Right cardiac atrium (tissue), 5 donors: ENCODE measurements around the gene COA6. TPM values are rescaled to one million over a fixed set of nuclear protein-coding genes. Genes with fewer than 3 reads are reported as not detected.
"Not testable (repeated sequence)": the region's sequence is repeated elsewhere in the genome, so short reads cannot be mapped to it uniquely, and the experiment has no call there.

Source experiments
- ATAC-seq, 2 donors: fragments of 200-7000 bp; cut with Tn5 transposase; one replicate each; pipeline versions ENCODE4 v1.8.0 to v1.9.1; 2020; ENCODE audit warnings: moderate library complexity in 2 of 2, mild to moderate bottlenecking in 1 of 2
- DNase-seq, 3 donors: peaks; one replicate each; pipeline ENCODE4 v3.0.0-alpha.2; 2020
- H3K27ac ChIP-seq: one replicate; pipeline ENCODE4 v1.5.1; 2013; ENCODE audit warnings: mild to moderate bottlenecking, low read length, control low read depth, moderate library complexity
- H3K27me3 ChIP-seq: one replicate; pipeline ENCODE4 v1.6.1; 2013; ENCODE audit not compliant: control insufficient read depth, insufficient read depth
- H3K4me1 ChIP-seq: one replicate; pipeline ENCODE4 v1.6.1; 2013; ENCODE audit warnings: low read length; ENCODE audit not compliant: control insufficient read depth, insufficient read depth
- H3K4me3 ChIP-seq: one replicate; pipeline ENCODE4 v1.5.1; 2013; ENCODE audit warnings: low read length, control low read depth
- H3K9me3 ChIP-seq: one replicate; pipeline ENCODE4 v1.6.1; 2013; ENCODE audit warnings: low read length; ENCODE audit not compliant: control insufficient read depth
- WGBS: extraction: QIAGEN DNeasy Blood & Tissue Kit; methylation state at CpG from one replicate; pipeline ENCODE4 v1.1.7; 2013; 5-methylcytosine and 5-hydroxymethylcytosine counted together
- intact Hi-C, 4 donors: fragments of 100-400 bp; cut with DNase I; formaldehyde crosslinking; loops; one replicate each; pipeline versions ENCODE4 v1.11.0 to v1.14.0; 2022 to 2023
- polyA plus RNA-seq: library from polyadenylated mRNA; stranded (reverse); fragments of 200-250 nt; gene quantifications from one replicate; pipeline ENCODE4 v1.2.3, GENCODE V29; 2013
- total RNA-seq, 4 donors: library from RNA; stranded (reverse); fragmentation: NEBNext Ultra II Directional; extraction: Animal tissue kit (Norgen Biotek cat#: 25700); gene quantifications; one replicate each; pipeline ENCODE4 v1.2.1, GENCODE V29; 2021
- donor health status: healthy with polysubstance abuse.
- donor health status: DM: no; HTN: yes; CAD: no.
- donor health status: DM: no; HTN: no; CAD: no.
- donor health status: DM: no; HTN: yes; CAD: no; lungs with severe emphysema.
- donor health status: DM: yes; HTN: yes; CAD: no.

Gene COA6
- total and polyA plus RNA-seq, 5 donors: 24.7 to 94.3 (median 35.6) TPM

DNA sequence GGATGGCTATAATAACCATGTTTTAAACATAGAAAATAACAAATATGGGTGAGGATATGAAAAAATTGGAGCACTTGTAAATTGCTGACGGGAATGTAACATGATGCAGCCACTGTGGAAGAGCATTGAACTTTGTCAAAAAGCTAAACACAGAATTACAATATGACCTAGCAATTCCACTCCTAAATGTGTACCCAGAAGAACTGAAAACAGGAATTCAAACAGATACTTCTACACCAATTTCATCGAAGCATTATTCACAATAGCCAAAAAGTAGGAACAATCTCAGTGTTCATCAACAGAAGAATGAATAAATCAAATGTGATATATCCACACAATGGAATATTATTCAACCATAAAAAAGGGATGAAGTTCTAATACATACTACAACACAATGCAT is 32.7 kb upstream of the COA6 start:
- no peaks in the 10 kb centered on the region for H3K9me3 ChIP-seq

GRCh38 chr1:234342774-234343173 is 30.5 kb upstream of the COA6 start:
- intact Hi-C loops: no loop called here
- Histone ChIP-seq H3K4me3 (no peak overlapping the region), H3K4me1 (no peaks in the 10 kb centered on the region), H3K27me3 (no peaks in the 10 kb centered on the region), H3K27ac (no peak overlapping the region), H3K9me3 (no peaks in the 10 kb centered on the region)
- no peak for ATAC-seq
- no peak for DNase-seq
- 75% methylated on average over 5 of the region's 5 CpGs for WGBS

More for the DNA sequence above, 32.7 kb upstream of the COA6 start:
- intact Hi-C loops: no loop called here
- Histone ChIP-seq H3K27ac (no peak overlapping the region), H3K27me3 (no peaks in the 10 kb centered on the region), H3K4me1 (no peaks in the 10 kb centered on the region), H3K4me3 (no peak overlapping the region)
- ATAC-seq: no peak
- 88% methylated on average over 2 of the region's 2 CpGs for WGBS
- DNase-seq: no peak

GRCh38 chr1:234345237-234345636 is 28.0 kb upstream of the COA6 start:
- H3K9me3 ChIP-seq: no peaks in the 10 kb centered on the region
- H3K4me3 ChIP-seq: no peak overlapping the region
- no peak overlapping the region for H3K27ac ChIP-seq
- intact Hi-C loops: no loop called here
- DNase-seq: no peak
- WGBS: 85% methylated on average over 1 of the region's 1 CpG
- H3K4me1 ChIP-seq: no peaks in the 10 kb centered on the region
- ATAC-seq: no peak
- H3K27me3 ChIP-seq: no peaks in the 10 kb centered on the region

DNA sequence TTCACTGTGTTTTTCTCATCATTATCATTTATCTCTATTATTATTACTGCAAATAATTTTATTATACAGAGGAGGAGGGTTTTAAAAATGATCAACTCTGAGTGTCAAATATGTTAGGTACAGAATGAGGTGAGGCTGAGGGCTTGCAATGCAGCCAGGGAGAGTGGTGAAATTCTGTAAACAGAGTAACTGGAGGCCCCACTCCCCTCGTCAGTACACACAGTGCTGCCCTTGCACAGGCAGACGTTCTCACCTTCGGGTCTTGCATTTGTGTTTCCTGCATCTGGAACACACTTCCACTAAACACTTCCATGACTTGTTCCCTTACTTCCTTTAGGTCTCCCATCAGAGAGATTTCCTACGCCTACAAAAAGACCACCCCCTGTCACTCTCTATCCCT is 24.3 kb upstream of the COA6 start:
- intact Hi-C loops: no loop called here
- no peak for DNase-seq
- 55% methylated on average over 4 of the region's 4 CpGs for WGBS
- no peak for ATAC-seq
- no peaks in the 10 kb centered on the region for H3K9me3 ChIP-seq
- H3K27ac ChIP-seq: no peak overlapping the region
- H3K4me3 ChIP-seq: no peak overlapping the region
- H3K27me3 ChIP-seq: no peaks in the 10 kb centered on the region
- H3K4me1 ChIP-seq: no peaks in the 10 kb centered on the region

GRCh38 chr1:234355782-234356510 is 17.3 kb upstream of the COA6 start:
- H3K4me3 ChIP-seq: no peak overlapping the region
- DNase-seq: no peak
- H3K9me3 ChIP-seq: no peaks in the 10 kb centered on the region
- H3K4me1 ChIP-seq: no peaks in the 10 kb centered on the region
- intact Hi-C loops: no loop called here
- no peak for ATAC-seq
- 63% methylated on average over 3 of the region's 3 CpGs for WGBS
- no peaks in the 10 kb centered on the region for H3K27me3 ChIP-seq
- no peak overlapping the region for H3K27ac ChIP-seq

DNA sequence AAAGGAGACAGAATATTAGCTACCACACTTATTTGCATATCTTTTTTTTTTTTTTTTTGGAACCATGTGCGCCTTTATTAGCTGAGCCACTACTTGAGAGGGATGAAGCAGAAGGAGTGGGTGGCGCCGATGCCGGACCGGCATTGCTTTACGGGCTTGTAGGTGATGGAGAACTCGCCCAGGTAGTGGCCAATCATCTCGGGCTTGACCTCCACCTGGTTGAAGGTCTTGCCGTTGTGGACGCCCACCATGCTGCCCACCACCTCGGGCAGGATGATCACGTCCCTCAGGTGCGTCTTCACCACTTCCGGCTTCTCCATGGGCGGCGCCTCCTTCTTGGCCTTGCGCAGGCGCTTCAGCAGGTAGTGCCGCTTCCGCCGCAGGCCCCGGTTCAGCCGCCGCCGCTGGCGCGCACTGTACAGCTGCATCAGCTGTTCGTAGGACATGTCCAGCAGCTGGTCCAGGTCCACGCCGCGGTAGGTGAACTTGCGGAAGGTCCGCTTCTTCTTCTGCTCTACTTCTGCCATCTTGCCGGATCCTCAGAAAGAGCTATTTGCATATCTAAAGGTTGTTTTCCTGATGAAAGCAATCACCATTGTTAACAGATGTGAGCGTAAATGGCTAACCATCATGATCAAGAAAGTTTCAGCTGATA is 16.5 kb upstream of the COA6 start:
- H3K27me3 ChIP-seq, H3K9me3 ChIP-seq, H3K27ac ChIP-seq, intact Hi-C loops, H3K4me1 ChIP-seq: not testable (repeated sequence)
- 45% methylated on average over 35 of the region's 35 CpGs for WGBS
- peak in 2 of 3 donors; percentile 71 to 76 for DNase-seq
- peak in 1 of 2 donors; percentile 70 for ATAC-seq
- peak overlapping the region; percentile 37 for H3K4me3 ChIP-seq

- intact Hi-C loops: no loop called here
- ATAC-seq: no peak
Observed at GRCh38 chr1:234357831-234358230, 15.4 kb upstream of the COA6 start.

DNA sequence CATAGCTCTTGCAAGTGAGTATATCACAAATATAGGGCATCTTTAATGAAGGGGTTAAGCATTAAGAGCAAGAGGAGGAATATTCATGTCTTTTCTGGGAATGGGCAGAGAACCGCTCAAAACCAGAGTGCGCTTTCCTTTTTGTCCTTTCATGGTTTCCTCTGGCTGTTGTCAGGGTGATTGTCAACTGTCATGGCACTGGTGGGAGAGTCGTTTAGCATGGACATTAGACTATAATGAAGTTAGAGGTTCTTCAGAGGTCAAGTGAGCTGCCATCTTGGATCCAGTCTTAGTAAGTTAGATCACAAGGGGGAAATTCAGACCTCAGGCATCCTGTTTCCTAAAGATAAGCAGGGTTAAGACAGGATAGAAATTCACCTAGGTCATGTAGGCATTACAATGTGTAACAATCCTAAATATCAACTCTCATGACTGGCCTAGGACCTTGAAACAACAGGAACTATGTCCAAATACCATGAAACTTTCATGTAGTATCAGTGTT is 12.1 kb upstream of the COA6 start:
- Histone ChIP-seq H3K9me3 (no peaks in the 10 kb centered on the region), H3K27me3 (no peaks in the 10 kb centered on the region), H3K4me1 (no peaks in the 10 kb centered on the region), H3K4me3 (no peak overlapping the region), H3K27ac (no peak overlapping the region)
- ATAC-seq: no peak
- intact Hi-C loops: no loop called here
- no peak for DNase-seq
- 83% methylated on average over 3 of the region's 3 CpGs for WGBS

More at GRCh38 chr1:234357831-234358230, 15.4 kb upstream of the COA6 start:
- H3K4me1 ChIP-seq: no peaks in the 10 kb centered on the region
- H3K9me3 ChIP-seq: no peaks in the 10 kb centered on the region
- no peak overlapping the region for H3K27ac ChIP-seq
- no peak overlapping the region for H3K4me3 ChIP-seq
- DNase-seq: no peak
- no peaks in the 10 kb centered on the region for H3K27me3 ChIP-seq

DNA sequence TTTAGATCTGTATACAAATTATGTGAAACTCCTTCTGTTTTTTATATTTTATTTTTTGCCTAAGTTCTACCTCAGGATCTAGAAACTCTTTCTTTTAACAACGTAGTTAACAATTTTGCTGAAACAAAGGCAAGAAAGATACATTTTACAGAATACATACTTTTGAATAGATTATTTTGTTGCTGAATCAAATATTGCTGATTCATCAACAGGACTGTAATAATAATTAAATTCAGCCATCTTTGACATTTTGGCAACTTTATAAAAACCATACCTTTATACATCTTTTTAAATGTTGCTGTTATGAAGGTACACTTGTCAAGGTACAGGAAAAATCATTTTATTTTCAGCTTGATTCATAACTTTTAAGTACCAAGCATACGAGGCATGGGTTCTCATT is 10.7 kb upstream of the COA6 start:
- Histone ChIP-seq H3K27ac (no peak overlapping the region), H3K27me3 (no peaks in the 10 kb centered on the region), H3K4me3 (no peak overlapping the region), H3K4me1 (no peaks in the 10 kb centered on the region), H3K9me3 (no peaks in the 10 kb centered on the region)
- DNase-seq (no peak), ATAC-seq (no peak)
- WGBS: 81% methylated on average over 2 of the region's 2 CpGs
- intact Hi-C loops: no loop called here

GRCh38 chr1:234368320-234369032 is 4.8 kb upstream of the COA6 start:
- ATAC-seq (no peak), DNase-seq (no peak)
- no peaks in the 10 kb centered on the region for H3K27me3 ChIP-seq
- intact Hi-C loops: no loop called here
- no peak overlapping the region for H3K4me3 ChIP-seq
- no peaks in the 10 kb centered on the region for H3K4me1 ChIP-seq
- no peaks in the 10 kb centered on the region for H3K9me3 ChIP-seq
- H3K27ac ChIP-seq: no peak overlapping the region
- 75% methylated on average over 12 of the region's 12 CpGs for WGBS

DNA sequence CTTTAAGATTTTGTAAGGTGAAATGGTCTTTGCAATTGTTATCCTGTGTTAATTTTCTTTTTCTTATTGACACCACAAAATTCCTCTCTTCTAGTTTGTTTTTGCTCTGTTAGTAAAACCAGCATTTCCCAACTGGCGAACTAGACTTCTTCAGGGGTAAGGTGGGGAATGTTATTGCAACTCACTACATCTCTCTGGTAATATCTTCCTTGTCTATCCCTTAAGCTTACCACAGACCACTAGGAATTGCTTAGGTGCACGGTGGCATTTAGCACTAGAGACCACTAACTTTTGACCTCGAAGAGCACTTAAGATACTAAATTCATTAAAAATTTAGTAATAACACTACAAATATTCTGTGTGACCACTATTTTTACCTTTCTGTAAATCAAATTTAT is 4.2 kb upstream of the COA6 start:
- intact Hi-C loops: no loop called here

More for the DNA sequence above, 4.2 kb upstream of the COA6 start:
- no peak overlapping the region for H3K4me3 ChIP-seq
- no peaks in the 10 kb centered on the region for H3K4me1 ChIP-seq
- ATAC-seq (no peak), DNase-seq (no peak)
- H3K27ac ChIP-seq: no peak overlapping the region
- H3K27me3 ChIP-seq: no peaks in the 10 kb centered on the region
- WGBS: 86% methylated on average over 3 of the region's 3 CpGs
- H3K9me3 ChIP-seq: no peaks in the 10 kb centered on the region
